MM.1S (cell line): ENCODE data around the gene DDAH1.

ENCODE experiments used
- DNase-seq: peaks from one replicate; pipeline ENCODE4 v3.0.0-alpha.2; 2015
- H2AFZ ChIP-seq: fragments of 300-600 bp; sonication (generic); 2 replicates; pipeline ENCODE4 v1.6.0; 2016; ENCODE audit warnings: antibody characterized with exemption, low read length
- H3F3A ChIP-seq: fragments of 300-600 bp; sonication (generic); 2 replicates; pipeline ENCODE4 v1.6.1; 2016; ENCODE audit warnings: mild to moderate bottlenecking, antibody characterized with exemption, low read length, moderate library complexity, mixed read lengths; ENCODE audit not compliant: insufficient read depth
- H3K27ac ChIP-seq: fragments of 300-600 bp; sonication (generic); 2 replicates; pipeline ENCODE4 v1.5.1; 2016; ENCODE audit warnings: mild to moderate bottlenecking, low read length
- H3K27me3 ChIP-seq: fragments of 300-600 bp; sonication (generic); replicated peaks from 2 replicates; pipeline ENCODE4 v1.6.0; 2016; ENCODE audit warnings: low read length; ENCODE audit not compliant: insufficient read depth
- H3K36me3 ChIP-seq: fragments of 300-600 bp; sonication (generic); replicated peaks from 2 replicates; pipeline ENCODE4 v1.6.1; 2016; ENCODE audit warnings: mild to moderate bottlenecking, low read length, mixed read lengths; ENCODE audit not compliant: insufficient read depth
- H3K4me1 ChIP-seq: fragments of 300-600 bp; sonication (generic); 2 replicates; pipeline ENCODE4 v1.6.1; 2016; ENCODE audit warnings: low read length, mixed read lengths
- H3K4me2 ChIP-seq: fragments of 300-600 bp; sonication (generic); 2 replicates; pipeline ENCODE4 v1.6.0; 2016; ENCODE audit warnings: low read depth, low read length
- H3K4me3 ChIP-seq: fragments of 300-600 bp; sonication (generic); 2 replicates; pipeline ENCODE4 v1.5.1; 2016; ENCODE audit warnings: low read length, mixed read lengths
- H3K79me2 ChIP-seq: fragments of 300-600 bp; sonication (generic); 2 replicates; pipeline ENCODE4 v1.6.1; 2016; ENCODE audit warnings: mixed run types, low read length, mixed read lengths
- H3K9ac ChIP-seq: fragments of 300-600 bp; sonication (generic); 2 replicates; pipeline ENCODE4 v1.6.1; 2016; ENCODE audit warnings: low read length, mixed read lengths
- H3K9me2 ChIP-seq: fragments of 300-600 bp; sonication (generic); replicated peaks from 2 replicates; pipeline ENCODE4 v1.6.1; 2016; ENCODE audit warnings: mild to moderate bottlenecking, low read length, mixed read lengths; ENCODE audit not compliant: insufficient read depth
- H3K9me3 ChIP-seq: fragments of 300-600 bp; sonication (generic); replicated peaks from 2 replicates; pipeline ENCODE4 v1.6.1; 2016; ENCODE audit warnings: mild to moderate bottlenecking, low read length, mixed read lengths; ENCODE audit not compliant: insufficient read depth
- H4K20me1 ChIP-seq: fragments of 300-600 bp; sonication (generic); 2 replicates; pipeline ENCODE4 v1.6.1; 2016; ENCODE audit warnings: mild to moderate bottlenecking, low read length, moderate library complexity, mixed read lengths; ENCODE audit not compliant: insufficient read depth
- CTCF ChIP-seq: fragments of 300-600 bp; sonication (generic); IDR thresholded peaks from 2 replicates; pipeline ENCODE4 v1.5.1; 2016; ENCODE audit warnings: antibody characterized with exemption, low read length, mixed read lengths
- EZH2 ChIP-seq: fragments of 300-600 bp; sonication (generic); optimal IDR thresholded peaks from 2 replicates; pipeline ENCODE3; 2017; ENCODE audit warnings: low read depth, mild to moderate bottlenecking, antibody characterized with exemption, low read length, mixed read lengths
- EZH2phosphoT487 ChIP-seq: fragments of 300-600 bp; sonication (generic); IDR thresholded peaks from 2 replicates; pipeline ENCODE4 v1.6.1; 2018; ENCODE audit warnings: antibody characterized with exemption, low read length

Gene DDAH1

GRCh38 chr1:85417876-85418275 is 47.1 kb downstream of the DDAH1 start:
- H4K20me1 ChIP-seq = no peaks in the 10 kb centered on the region
- H2AFZ ChIP-seq = no peak overlapping the region
- H3F3A ChIP-seq = no peaks in the 10 kb centered on the region
- H3K9me3 ChIP-seq = no peaks in the 10 kb centered on the region
- no peak for TF ChIP-seq EZH2
- TF ChIP-seq EZH2phosphoT487 = no peak
- TF ChIP-seq CTCF = no peak
- no peak overlapping the region for H3K4me3 ChIP-seq
- no peaks in the 10 kb centered on the region for H3K79me2 ChIP-seq
- no peak overlapping the region for H3K4me2 ChIP-seq
- H3K27ac ChIP-seq = no peak overlapping the region
- no peaks in the 10 kb centered on the region for H3K4me1 ChIP-seq
- no peaks in the 10 kb centered on the region for H3K27me3 ChIP-seq
- H3K9ac ChIP-seq = no peak overlapping the region
- H3K36me3 ChIP-seq = no peaks in the 10 kb centered on the region
- no peak for DNase-seq
- no peaks in the 10 kb centered on the region for H3K9me2 ChIP-seq

GRCh38 chr1:85417017-85417416 is 47.9 kb downstream of the DDAH1 start:
- H2AFZ ChIP-seq = no peak overlapping the region
- H3K9me2 ChIP-seq = no peaks in the 10 kb centered on the region
- H3K9me3 ChIP-seq = no peaks in the 10 kb centered on the region
- no peak overlapping the region for H3K4me3 ChIP-seq
- no peak overlapping the region for H3K27ac ChIP-seq
- no peak overlapping the region for H3K9ac ChIP-seq
- no peaks in the 10 kb centered on the region for H3K36me3 ChIP-seq
- no peaks in the 10 kb centered on the region for H4K20me1 ChIP-seq
- H3K4me2 ChIP-seq = no peak overlapping the region
- H3F3A ChIP-seq = no peaks in the 10 kb centered on the region
- H3K27me3 ChIP-seq = no peaks in the 10 kb centered on the region
- no peak for DNase-seq
- no peaks in the 10 kb centered on the region for H3K79me2 ChIP-seq
- H3K4me1 ChIP-seq = no peaks in the 10 kb centered on the region
- TF ChIP-seq EZH2phosphoT487 = no peak
- TF ChIP-seq CTCF = no peak
- TF ChIP-seq EZH2 = no peak

DNA sequence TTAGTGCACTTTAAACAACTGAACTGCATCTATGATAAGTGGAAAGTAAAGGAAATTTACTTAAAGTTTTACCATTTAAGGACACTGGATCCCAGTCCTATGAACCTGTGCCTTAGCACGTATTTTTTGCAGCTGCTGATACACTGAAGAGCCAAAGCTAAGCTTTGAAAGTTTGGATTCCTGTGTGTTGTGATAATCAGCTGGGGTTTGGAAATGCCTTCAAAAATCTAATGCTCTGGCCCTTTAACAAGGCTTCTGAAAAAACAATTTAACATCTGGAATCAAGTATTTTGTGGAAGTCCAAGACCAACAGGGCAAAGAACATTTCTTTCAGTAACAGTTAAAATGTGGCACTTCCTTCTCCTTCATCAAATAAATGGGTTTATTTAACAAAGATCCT is 51.8 kb downstream of the DDAH1 start:
- H4K20me1 ChIP-seq = no peaks in the 10 kb centered on the region
- H3K79me2 ChIP-seq = no peaks in the 10 kb centered on the region
- DNase-seq = no peak
- no peak overlapping the region for H2AFZ ChIP-seq
- no peaks in the 10 kb centered on the region for H3K4me1 ChIP-seq
- H3K9ac ChIP-seq = no peak overlapping the region
- no peaks in the 10 kb centered on the region for H3K27me3 ChIP-seq
- no peaks in the 10 kb centered on the region for H3K36me3 ChIP-seq
- H3F3A ChIP-seq = no peaks in the 10 kb centered on the region
- no peak overlapping the region for H3K4me2 ChIP-seq
- no peaks in the 10 kb centered on the region for H3K9me2 ChIP-seq
- H3K4me3 ChIP-seq = no peak overlapping the region
- TF ChIP-seq EZH2phosphoT487 (no peak), EZH2 (no peak), CTCF (no peak)
- H3K27ac ChIP-seq = no peak overlapping the region
- no peaks in the 10 kb centered on the region for H3K9me3 ChIP-seq
